GM23338 (cell line): Measurements from ENCODE around the gene ANKRD40CL. TPM values are rescaled to one million over a fixed set of nuclear protein-coding genes. Genes with fewer than 3 reads are reported as not detected.

ENCODE experiments used
- ATAC-seq: fragments of 200-7000 bp; cut with Tn5 transposase; 3 replicates; pipeline ENCODE4 v1.9.1; 2020
- DNase-seq: peaks from one replicate; pipeline ENCODE4 v3.0.0-alpha.2; 2015; ENCODE audit warnings: low spot score
- H2AFZ ChIP-seq: fragments of 200-600 bp; sonication (generic); 2 replicates; pipeline ENCODE4 v1.8.0; 2016; ENCODE audit warnings: antibody characterized with exemption, mild to moderate bottlenecking, moderate library complexity
- H3F3A ChIP-seq: fragments of 200-600 bp; sonication (generic); replicated peaks from 2 replicates; pipeline ENCODE4 v1.8.0; 2017; ENCODE audit warnings: antibody characterized with exemption, mixed run types, low read depth
- H3K27ac ChIP-seq: fragments of 200-600 bp; sonication (generic); 2 replicates; pipeline ENCODE4 v1.6.1; 2016; ENCODE audit warnings: low read depth
- H3K27me3 ChIP-seq: fragments of 200-600 bp; sonication (generic); 2 replicates; pipeline ENCODE4 v1.8.0; 2016; ENCODE audit warnings: mild to moderate bottlenecking, mixed run types, moderate library complexity; ENCODE audit not compliant: insufficient read depth
- H3K36me3 ChIP-seq: fragments of 200-600 bp; sonication (generic); 2 replicates; pipeline ENCODE4 v1.8.0; 2016; ENCODE audit warnings: mild to moderate bottlenecking; ENCODE audit not compliant: insufficient read depth
- H3K4me1 ChIP-seq: fragments of 200-600 bp; sonication (generic); 2 replicates; pipeline ENCODE4 v1.8.0; 2016; ENCODE audit warnings: mild to moderate bottlenecking, moderate library complexity; ENCODE audit not compliant: insufficient read depth
- H3K4me2 ChIP-seq: fragments of 200-600 bp; sonication (generic); 2 replicates; pipeline ENCODE4 v1.7.1; 2017; ENCODE audit warnings: mixed run types
- H3K4me3 ChIP-seq: fragments of 200-600 bp; sonication (generic); 2 replicates; pipeline ENCODE4 v1.6.1; 2016; ENCODE audit warnings: mixed run types
- H3K79me2 ChIP-seq: fragments of 200-600 bp; sonication (generic); replicated peaks from 2 replicates; pipeline ENCODE4 v1.8.0; 2017; ENCODE audit warnings: mild to moderate bottlenecking; ENCODE audit not compliant: insufficient read depth
- H3K9me2 ChIP-seq: fragments of 200-600 bp; sonication (generic); 2 replicates; pipeline ENCODE4 v1.8.0; 2017; ENCODE audit not compliant: insufficient read depth
- H4K20me1 ChIP-seq: fragments of 200-600 bp; sonication (generic); replicated peaks from 2 replicates; pipeline ENCODE4 v1.8.0; 2017; ENCODE audit warnings: mild to moderate bottlenecking; ENCODE audit not compliant: insufficient read depth
- H3K27ac Mint-ChIP-seq: 2 replicates; pipeline ENCODE4 v1.8.0; 2020; ENCODE audit warnings: inconsistent platforms, mild to moderate bottlenecking, moderate library complexity, mixed read lengths
- H3K27me3 Mint-ChIP-seq: 3 replicates; pipeline ENCODE4 v1.8.0; 2022; ENCODE audit warnings: low read depth, mild to moderate bottlenecking, moderate library complexity, mixed read lengths, inconsistent platforms; ENCODE audit not compliant: insufficient read depth, poor library complexity
- H3K36me3 Mint-ChIP-seq: 3 replicates; pipeline ENCODE4 v1.8.0; 2021; ENCODE audit warnings: low read depth, mild to moderate bottlenecking, inconsistent platforms, moderate library complexity, mixed read lengths
- H3K4me1 Mint-ChIP-seq: 3 replicates; pipeline ENCODE4 v1.8.0; 2020; ENCODE audit warnings: mild to moderate bottlenecking, inconsistent platforms, mixed read lengths
- H3K4me3 Mint-ChIP-seq: 3 replicates; pipeline ENCODE4 v1.8.0; 2021; ENCODE audit warnings: moderate library complexity, mild to moderate bottlenecking, inconsistent platforms, mixed read lengths
- H3K9me3 Mint-ChIP-seq: 3 replicates; pipeline ENCODE4 v1.8.0; 2020; ENCODE audit warnings: moderate library complexity, mild to moderate bottlenecking, inconsistent platforms, mixed read lengths
- CREB1 ChIP-seq: fragments of 250-450 bp; sonication (Bioruptor Pico); IDR thresholded peaks from 2 replicates; pipeline ENCODE4 v1.5.0; 2020; ENCODE audit warnings: low read depth, mild to moderate bottlenecking, moderate library complexity
- CTCF ChIP-seq, 2 experiments: fragments of 200-600 bp in 1 of 2; sonication (generic) in 1 of 2; conservative IDR thresholded peaks; 2 replicates each; pipeline versions ENCODE4 v1.5.1 to v1.6.1; 2016 to 2017; ENCODE audit warnings: antibody characterized with exemption in 2 of 2, low read depth in 2 of 2, mild to moderate bottlenecking in 2 of 2, moderate library complexity in 1 of 2
- EZH2 ChIP-seq: fragments of 200-600 bp; sonication (generic); IDR thresholded peaks from one replicate; pipeline ENCODE4 v1.8.0; 2017; ENCODE audit warnings: antibody characterized with exemption, mild to moderate bottlenecking, low read depth; ENCODE audit not compliant: unreplicated experiment
- EZH2phosphoT487 ChIP-seq: fragments of 200-600 bp; sonication (generic); IDR thresholded peaks from one replicate; pipeline ENCODE4 v1.8.1; 2018; ENCODE audit warnings: antibody characterized with exemption; ENCODE audit not compliant: unreplicated experiment
- JUNB ChIP-seq: IDR thresholded peaks from one replicate; pipeline ENCODE4 v1.6.1; 2016; ENCODE audit warnings: antibody characterized with exemption; ENCODE audit not compliant: unreplicated experiment
- NANOG ChIP-seq: IDR thresholded peaks from 2 replicates; pipeline ENCODE4 v1.6.1; 2016; ENCODE audit warnings: antibody characterized with exemption, borderline replicate concordance
- POLR2AphosphoS5 ChIP-seq: IDR thresholded peaks from 2 replicates; pipeline ENCODE4 v1.6.1; 2016; ENCODE audit warnings: antibody characterized with exemption, low read depth
- STAT1 ChIP-seq: IDR thresholded peaks from one replicate; pipeline ENCODE4 v1.6.1; 2016; ENCODE audit warnings: antibody characterized with exemption; ENCODE audit not compliant: unreplicated experiment
- ZNF114 ChIP-seq: fragments of 250-450 bp; sonication (Bioruptor Pico); IDR thresholded peaks from 2 replicates; pipeline ENCODE4 v1.5.0; 2020; ENCODE audit warnings: mild to moderate bottlenecking, moderate library complexity
- ZNF331 ChIP-seq: fragments of 250-450 bp; sonication (Bioruptor Pico); IDR thresholded peaks from 2 replicates; pipeline ENCODE4 v1.5.0; 2020; ENCODE audit warnings: low read depth, mild to moderate bottlenecking, moderate library complexity
- polyA plus RNA-seq: library from polyadenylated mRNA; unstranded; fragments of >200 nt; fragmentation: Nextera tagmentation; extraction: Ambion mirVana; gene quantifications from 2 replicates; pipeline ENCODE4 v1.2.1, GENCODE V29; 2016
- total RNA-seq: library from RNA; depleted of rRNA; stranded (reverse); fragments of >200 nt; shearing (Covaris generic); gene quantifications from 2 replicates; pipeline ENCODE4 v1.2.3, GENCODE V29; 2014
- TF ChIP-seq, protein P1 (sequence below): fragments of 250-450 bp; sonication (Bioruptor Pico); IDR thresholded peaks from 2 replicates; pipeline ENCODE4 v1.5.0; 2020; ENCODE audit warnings: mild to moderate bottlenecking, moderate library complexity
- TF ChIP-seq, protein P2 (sequence below): IDR thresholded peaks from one replicate; pipeline ENCODE4 v1.6.1; 2018; ENCODE audit warnings: antibody characterized with exemption; ENCODE audit not compliant: unreplicated experiment
- TF ChIP-seq, protein P3 (sequence below): IDR thresholded peaks from 2 replicates; pipeline ENCODE4 v1.6.1; 2016; ENCODE audit warnings: antibody characterized with exemption

ANKRD40CL gene
- total and polyA plus RNA-seq, 2 experiments from 2014 or later: not detected

GRCh38 chr17:50785946-50786570, 18.7 kb upstream of the ANKRD40CL start:
- H3K4me1 Mint-ChIP-seq: peaks cover 8% of the 10 kb centered on the region
- DNase-seq: no peak
- Histone ChIP-seq H3K27ac (no peak overlapping the region), H3K79me2 (no peaks in the 10 kb centered on the region), H3K4me2 (no peak overlapping the region), H4K20me1 (no peaks in the 10 kb centered on the region), H3K4me1 (peaks cover 8% of the 10 kb centered on the region), H3K4me3 (no peak overlapping the region), H3K36me3 (no peaks in the 10 kb centered on the region), H3F3A (no peaks in the 10 kb centered on the region), H3K27me3 (no peaks in the 10 kb centered on the region), H3K9me2 (no peaks in the 10 kb centered on the region), H2AFZ (no peak overlapping the region)
- no peaks in the 10 kb centered on the region for H3K9me3 Mint-ChIP-seq
- H3K27me3 Mint-ChIP-seq: peaks cover 9% of the 10 kb centered on the region
- no peak overlapping the region for H3K4me3 Mint-ChIP-seq
- no peak overlapping the region; the same call in 1 of the 2 replicates for H3K27ac Mint-ChIP-seq
- no peak for ATAC-seq
- no peaks in the 10 kb centered on the region for H3K36me3 Mint-ChIP-seq
- TF ChIP-seq EZH2 (no peak), CREB1 (CRISPR knock-in tag) (no peak), ZNF331 (CRISPR knock-in tag) (no peak), JUNB (no peak), CTCF (conservative IDR thresholded peaks at IDR 0.05; ENCODE audit: low read depth in 2 of 2) (no peak), ZNF114 (CRISPR knock-in tag) (no peak), STAT1 (no peak), NANOG (no peak), EZH2phosphoT487 (no peak), POLR2AphosphoS5 (no peak)
- TF ChIP-seq, protein P1, sequence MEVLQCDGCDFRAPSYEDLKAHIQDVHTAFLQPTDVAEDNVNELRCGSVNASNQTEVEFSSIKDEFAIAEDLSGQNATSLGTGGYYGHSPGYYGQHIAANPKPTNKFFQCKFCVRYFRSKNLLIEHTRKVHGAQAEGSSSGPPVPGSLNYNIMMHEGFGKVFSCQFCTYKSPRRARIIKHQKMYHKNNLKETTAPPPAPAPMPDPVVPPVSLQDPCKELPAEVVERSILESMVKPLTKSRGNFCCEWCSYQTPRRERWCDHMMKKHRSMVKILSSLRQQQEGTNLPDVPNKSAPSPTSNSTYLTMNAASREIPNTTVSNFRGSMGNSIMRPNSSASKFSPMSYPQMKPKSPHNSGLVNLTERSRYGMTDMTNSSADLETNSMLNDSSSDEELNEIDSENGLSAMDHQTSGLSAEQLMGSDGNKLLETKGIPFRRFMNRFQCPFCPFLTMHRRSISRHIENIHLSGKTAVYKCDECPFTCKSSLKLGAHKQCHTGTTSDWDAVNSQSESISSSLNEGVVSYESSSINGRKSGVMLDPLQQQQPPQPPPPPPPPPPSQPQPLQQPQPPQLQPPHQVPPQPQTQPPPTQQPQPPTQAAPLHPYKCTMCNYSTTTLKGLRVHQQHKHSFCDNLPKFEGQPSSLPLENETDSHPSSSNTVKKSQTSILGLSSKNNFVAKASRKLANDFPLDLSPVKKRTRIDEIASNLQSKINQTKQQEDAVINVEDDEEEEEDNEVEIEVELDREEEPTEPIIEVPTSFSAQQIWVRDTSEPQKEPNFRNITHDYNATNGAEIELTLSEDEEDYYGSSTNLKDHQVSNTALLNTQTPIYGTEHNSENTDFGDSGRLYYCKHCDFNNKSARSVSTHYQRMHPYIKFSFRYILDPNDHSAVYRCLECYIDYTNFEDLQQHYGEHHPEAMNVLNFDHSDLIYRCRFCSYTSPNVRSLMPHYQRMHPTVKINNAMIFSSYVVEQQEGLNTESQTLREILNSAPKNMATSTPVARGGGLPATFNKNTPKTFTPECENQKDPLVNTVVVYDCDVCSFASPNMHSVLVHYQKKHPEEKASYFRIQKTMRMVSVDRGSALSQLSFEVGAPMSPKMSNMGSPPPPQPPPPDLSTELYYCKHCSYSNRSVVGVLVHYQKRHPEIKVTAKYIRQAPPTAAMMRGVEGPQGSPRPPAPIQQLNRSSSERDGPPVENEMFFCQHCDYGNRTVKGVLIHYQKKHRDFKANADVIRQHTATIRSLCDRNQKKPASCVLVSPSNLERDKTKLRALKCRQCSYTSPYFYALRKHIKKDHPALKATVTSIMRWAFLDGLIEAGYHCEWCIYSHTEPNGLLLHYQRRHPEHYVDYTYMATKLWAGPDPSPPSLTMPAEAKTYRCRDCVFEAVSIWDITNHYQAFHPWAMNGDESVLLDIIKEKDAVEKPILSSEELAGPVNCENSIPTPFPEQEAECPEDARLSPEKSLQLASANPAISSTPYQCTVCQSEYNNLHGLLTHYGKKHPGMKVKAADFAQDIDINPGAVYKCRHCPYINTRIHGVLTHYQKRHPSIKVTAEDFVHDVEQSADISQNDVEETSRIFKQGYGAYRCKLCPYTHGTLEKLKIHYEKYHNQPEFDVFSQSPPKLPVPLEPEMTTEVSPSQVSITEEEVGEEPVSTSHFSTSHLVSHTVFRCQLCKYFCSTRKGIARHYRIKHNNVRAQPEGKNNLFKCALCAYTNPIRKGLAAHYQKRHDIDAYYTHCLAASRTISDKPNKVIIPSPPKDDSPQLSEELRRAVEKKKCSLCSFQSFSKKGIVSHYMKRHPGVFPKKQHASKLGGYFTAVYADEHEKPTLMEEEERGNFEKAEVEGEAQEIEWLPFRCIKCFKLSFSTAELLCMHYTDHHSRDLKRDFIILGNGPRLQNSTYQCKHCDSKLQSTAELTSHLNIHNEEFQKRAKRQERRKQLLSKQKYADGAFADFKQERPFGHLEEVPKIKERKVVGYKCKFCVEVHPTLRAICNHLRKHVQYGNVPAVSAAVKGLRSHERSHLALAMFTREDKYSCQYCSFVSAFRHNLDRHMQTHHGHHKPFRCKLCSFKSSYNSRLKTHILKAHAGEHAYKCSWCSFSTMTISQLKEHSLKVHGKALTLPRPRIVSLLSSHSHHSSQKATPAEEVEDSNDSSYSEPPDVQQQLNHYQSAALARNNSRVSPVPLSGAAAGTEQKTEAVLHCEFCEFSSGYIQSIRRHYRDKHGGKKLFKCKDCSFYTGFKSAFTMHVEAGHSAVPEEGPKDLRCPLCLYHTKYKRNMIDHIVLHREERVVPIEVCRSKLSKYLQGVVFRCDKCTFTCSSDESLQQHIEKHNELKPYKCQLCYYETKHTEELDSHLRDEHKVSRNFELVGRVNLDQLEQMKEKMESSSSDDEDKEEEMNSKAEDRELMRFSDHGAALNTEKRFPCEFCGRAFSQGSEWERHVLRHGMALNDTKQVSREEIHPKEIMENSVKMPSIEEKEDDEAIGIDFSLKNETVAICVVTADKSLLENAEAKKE (CRISPR knock-in tag): no peak
- TF ChIP-seq, protein P2, sequence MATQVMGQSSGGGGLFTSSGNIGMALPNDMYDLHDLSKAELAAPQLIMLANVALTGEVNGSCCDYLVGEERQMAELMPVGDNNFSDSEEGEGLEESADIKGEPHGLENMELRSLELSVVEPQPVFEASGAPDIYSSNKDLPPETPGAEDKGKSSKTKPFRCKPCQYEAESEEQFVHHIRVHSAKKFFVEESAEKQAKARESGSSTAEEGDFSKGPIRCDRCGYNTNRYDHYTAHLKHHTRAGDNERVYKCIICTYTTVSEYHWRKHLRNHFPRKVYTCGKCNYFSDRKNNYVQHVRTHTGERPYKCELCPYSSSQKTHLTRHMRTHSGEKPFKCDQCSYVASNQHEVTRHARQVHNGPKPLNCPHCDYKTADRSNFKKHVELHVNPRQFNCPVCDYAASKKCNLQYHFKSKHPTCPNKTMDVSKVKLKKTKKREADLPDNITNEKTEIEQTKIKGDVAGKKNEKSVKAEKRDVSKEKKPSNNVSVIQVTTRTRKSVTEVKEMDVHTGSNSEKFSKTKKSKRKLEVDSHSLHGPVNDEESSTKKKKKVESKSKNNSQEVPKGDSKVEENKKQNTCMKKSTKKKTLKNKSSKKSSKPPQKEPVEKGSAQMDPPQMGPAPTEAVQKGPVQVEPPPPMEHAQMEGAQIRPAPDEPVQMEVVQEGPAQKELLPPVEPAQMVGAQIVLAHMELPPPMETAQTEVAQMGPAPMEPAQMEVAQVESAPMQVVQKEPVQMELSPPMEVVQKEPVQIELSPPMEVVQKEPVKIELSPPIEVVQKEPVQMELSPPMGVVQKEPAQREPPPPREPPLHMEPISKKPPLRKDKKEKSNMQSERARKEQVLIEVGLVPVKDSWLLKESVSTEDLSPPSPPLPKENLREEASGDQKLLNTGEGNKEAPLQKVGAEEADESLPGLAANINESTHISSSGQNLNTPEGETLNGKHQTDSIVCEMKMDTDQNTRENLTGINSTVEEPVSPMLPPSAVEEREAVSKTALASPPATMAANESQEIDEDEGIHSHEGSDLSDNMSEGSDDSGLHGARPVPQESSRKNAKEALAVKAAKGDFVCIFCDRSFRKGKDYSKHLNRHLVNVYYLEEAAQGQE: no peak
- TF ChIP-seq, protein P3, sequence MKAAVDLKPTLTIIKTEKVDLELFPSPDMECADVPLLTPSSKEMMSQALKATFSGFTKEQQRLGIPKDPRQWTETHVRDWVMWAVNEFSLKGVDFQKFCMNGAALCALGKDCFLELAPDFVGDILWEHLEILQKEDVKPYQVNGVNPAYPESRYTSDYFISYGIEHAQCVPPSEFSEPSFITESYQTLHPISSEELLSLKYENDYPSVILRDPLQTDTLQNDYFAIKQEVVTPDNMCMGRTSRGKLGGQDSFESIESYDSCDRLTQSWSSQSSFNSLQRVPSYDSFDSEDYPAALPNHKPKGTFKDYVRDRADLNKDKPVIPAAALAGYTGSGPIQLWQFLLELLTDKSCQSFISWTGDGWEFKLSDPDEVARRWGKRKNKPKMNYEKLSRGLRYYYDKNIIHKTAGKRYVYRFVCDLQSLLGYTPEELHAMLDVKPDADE: no peak
